B cell (primary cell): ENCODE measurements around the gene ABR.

Experiments used
- CTCF ChIP-seq: fragments of 200-600 bp; IDR thresholded peaks from one replicate; pipeline ENCODE4 v1.8.0; 2022; ENCODE audit warnings: antibody characterized with exemption, mild to moderate bottlenecking
- EZH2 ChIP-seq: IDR thresholded peaks from 2 replicates; pipeline ENCODE4 v1.6.1; 2012; ENCODE audit warnings: borderline replicate concordance, low read depth, mild to moderate bottlenecking, moderate library complexity, low read length; ENCODE audit not compliant: insufficient read depth, poor library complexity, severe bottlenecking

DNA sequence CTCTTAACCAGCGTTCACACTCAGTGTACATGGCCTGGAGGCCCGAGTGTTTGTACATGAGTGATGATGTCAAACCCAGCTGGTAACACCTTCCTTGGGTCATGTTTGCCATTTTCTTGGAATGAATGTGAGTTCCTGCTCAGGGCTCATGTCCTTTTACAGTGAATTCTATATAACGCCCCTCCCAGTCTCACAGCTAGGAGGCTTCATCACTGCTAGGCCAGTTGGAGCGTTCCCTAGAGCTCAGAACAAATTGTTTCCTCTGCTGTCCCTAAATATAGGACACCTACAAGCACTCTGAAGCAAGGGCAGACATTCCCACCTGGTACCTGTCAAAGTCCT is 177.4 kb downstream of the ABR start:
- no peak for TF ChIP-seq CTCF
- no peak for TF ChIP-seq EZH2
